Suppressor macrophage (primary cell): Measurements from ENCODE around the gene RBBP8.

Experiments
- DNase-seq, 4 experiments: peaks; one replicate each; pipeline ENCODE4 v3.0.0-alpha.2; 2020 to 2022

RBBP8 gene

DNA sequence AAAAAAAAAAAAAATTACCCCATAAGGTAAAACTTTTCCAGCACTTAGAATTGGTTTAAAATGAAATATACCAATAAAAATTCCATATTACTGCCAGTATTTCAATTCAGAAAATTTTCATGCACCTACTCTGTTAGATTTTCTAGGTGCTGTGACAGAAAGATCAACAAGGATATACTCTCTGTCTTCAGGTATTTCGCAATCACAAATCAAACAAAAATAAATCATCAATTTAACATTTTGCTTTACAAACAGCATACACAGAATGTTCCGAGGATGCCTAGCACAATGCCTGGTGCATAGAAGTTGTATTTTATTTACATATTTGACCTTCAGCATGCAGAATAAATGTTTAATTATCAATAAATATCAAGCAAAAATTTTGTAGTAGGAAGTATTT is 66.5 kb downstream of the RBBP8 start:
- DNase-seq, result no peak

DNA sequence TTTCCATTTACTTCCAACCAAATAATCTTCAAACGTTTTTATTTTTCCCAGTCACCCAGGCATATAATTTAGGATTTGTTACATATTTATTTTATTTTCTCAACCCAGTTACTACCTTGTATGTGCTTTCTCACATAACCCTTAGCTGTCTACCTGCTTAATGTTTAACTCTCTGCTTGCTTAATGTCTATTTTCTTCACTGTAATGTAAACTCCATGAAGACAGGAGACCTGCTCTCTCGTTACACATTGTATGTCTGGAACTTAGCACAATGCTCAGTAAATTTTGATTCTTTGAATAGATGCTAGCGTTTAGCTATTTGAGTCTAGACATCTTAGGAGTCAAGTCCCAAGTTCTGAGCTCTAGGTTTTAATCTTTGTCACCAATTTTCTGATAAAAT is 70.2 kb downstream of the RBBP8 start:
- no peak for DNase-seq

DNA sequence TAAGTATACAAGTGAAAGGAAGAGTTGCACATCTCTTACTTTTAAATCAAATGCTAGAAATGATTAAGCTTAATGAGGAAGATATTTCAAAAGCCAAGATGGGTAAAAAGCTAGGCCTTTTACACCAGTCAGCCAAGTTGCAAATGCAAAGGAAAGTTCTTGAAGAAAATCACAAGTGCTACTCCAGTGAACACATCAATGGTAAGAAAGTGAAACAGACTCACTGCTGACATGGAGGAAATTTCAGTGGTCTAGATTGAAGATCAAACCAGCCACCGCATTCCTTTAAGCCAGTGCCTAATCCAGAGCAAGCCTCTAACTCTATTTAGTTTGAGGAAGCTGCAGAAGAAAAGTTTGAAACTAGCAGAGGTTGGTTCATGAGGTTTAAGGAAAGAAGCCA is 79.1 kb downstream of the RBBP8 start:
- no peak for DNase-seq

DNA sequence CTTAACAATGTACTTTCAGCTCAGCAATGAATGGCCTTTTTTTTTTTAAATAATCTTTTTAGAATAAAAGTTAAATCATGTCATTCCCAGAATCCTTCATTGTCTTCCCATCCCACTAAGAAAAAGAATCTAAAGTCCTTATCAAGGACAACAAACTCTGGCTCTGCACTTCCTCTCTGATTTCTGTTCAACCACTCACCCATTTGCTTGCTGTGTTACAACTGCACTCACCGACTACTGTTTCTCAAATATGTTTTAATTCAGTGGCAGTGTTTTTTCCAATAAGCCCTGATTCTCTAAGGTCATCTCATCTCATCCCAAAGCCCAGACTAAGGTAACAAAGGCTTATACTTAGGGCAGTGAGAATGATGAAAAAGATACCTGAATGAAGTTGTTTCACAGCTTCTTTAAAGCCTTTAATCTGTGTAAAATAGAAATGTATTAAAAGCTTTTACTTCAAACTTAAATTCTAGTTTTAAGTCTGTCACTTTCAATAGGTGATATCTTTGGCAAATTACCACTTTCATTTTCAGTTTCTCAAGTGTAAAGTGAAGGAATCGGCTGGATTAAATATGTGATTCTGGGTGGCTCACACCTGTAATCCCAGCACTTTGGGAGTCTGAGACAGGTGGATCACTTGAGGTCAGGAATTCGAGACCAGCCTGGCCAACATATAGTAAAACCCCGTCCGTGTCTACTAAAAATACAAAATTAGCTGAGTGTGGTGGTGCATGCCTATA is 87.6 kb downstream of the RBBP8 start:
- DNase-seq, result no peak

DNA sequence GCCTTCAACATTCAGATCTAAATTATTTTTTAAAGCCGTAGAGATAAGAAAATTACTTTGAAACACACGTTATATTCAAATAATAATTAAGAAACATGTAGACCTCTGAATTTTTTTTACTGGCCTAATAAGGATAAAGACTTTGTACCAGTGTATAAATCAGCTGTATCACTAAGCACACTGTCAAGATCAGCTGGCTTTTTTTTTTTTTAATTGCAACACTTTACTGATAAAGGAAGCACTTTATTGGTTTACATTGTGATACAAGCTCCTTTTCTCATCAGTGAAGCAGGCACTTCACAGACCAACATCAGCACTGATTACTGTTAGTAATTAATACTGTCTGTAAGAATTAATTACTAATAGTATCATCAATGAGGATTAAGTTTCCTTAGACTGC is 88.5 kb downstream of the RBBP8 start:
- DNase-seq, result no peak

DNA sequence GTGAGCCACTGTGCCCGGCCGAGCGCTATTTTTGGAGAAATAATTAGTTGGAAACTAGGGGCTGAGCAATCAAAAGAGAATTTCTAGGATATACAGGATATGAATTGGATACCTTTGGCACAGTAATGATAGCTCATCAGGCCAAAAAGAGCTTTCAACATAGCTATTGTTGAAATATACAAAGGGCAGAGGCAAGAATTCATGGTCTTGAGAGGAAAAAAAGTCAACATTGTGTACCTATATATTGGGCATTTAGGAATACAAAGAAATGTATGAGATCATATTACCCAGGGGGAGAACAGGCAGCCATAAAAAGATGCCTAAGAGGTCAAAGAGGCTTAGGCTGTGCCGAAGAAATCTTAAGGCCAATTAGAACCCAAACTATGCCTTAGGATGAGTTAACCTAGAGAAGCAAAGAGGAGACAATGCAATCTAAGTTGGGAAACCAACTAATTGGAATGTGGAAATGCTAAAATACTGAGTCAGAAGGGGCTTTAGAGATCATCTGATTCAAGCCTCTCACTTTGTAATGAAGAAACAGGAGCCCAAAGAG is 99.0 kb downstream of the RBBP8 start:
- DNase-seq, result peak in 2 of 4 experiments; percentile 24 to 36

DNA sequence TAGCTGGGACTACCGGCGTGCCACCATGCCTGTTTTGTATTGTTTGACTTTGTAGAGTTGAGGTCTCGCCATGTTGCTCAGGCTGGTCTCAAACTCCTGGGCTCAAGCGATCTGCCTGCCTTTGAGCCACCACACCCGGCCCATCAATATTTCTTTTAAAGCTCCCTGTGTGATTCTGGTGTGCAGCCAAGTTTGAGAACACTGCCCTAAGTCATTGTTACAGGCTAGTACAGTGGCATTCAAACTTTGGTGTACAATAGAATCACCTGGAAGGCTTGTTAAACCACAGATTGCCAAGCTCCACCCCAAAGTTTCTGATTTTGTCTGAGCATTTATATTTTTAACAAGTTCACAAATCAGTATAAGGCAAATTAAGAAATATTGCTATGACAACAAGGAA is 99.9 kb downstream of the RBBP8 start:
- no peak for DNase-seq

DNA sequence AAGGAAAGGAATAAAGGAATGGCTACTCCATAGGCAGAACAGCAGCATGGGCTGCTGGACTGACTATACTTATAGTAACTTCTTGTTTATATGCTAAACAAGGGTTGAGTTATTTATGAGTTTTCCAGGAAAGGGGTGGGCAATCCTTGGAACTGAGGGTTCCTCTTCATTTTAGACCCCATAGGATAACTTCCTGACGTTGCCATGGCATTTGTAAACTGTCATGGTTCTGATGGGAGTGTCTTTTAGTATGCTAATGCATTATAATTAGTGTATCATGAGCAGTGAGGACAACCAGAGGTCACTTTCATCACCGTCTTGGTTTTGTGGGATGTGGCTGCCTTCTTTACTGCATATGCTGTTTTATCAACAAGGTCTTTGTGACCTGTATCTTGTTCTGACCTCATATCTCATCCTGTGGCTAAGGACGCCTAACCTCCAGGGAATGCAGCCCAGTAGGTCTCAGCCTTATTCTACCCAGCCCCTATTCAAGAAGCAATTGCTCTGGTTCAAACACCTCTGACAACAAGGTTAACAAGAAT is 103.6 kb downstream of the RBBP8 start:
- no peak for DNase-seq

DNA sequence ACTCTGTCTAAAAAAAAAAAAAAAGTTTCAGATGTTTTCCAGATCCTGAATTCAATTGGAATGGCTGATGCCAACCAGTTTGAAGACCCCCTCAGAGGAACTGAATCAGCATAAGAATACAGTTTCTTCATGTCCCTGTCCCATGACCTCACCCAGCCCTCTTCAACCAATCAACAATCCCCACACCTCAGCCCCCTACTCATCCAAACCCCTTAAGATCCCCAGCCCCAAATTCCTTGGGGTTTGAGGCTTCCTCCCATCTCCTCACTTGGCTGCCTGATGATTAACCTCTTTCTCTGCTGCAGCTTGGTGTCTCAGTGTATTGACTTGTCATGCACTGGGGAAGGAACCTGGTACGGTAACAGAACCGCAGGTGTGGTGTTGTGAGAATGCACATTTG is 104.5 kb downstream of the RBBP8 start:
- DNase-seq, result no peak

DNA sequence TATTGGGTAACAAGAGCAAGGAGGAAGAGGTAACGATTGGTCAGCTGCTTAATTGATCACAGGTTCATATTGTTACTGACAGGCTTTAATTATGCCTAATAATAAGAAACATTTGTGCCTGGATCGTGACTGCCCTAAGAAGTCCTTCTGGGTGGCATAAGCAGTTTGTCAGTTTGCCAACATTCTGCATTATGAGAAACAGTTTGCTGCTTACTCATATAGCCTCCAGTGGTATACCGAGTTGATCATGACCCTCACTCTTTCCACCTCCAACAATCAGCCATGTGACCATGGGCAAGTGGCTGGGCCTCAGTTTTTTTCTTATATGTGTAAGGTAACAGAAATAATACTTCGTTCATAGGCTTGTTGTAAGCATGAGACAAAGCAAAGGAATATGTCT is 105.6 kb downstream of the RBBP8 start:
- no peak for DNase-seq

DNA sequence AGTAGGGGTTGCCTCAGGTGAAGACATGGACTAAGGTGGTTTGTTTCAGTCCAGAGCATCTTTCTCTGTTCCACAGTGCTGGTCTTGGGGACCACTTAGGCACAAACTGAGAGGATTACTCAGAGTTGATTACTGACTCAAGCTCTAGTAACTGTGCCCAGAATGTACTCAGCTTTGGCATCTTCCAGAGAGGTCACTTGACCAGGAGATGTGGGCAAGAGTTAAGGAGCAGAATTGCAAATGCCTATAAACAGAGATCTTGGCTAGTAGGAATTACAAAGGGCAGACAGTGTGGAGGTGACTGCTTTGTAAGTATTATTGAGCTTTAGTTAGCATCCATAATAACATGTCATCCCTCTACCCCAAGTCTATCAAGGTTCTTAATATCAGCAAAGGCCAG is 109.0 kb downstream of the RBBP8 start:
- no peak for DNase-seq

DNA sequence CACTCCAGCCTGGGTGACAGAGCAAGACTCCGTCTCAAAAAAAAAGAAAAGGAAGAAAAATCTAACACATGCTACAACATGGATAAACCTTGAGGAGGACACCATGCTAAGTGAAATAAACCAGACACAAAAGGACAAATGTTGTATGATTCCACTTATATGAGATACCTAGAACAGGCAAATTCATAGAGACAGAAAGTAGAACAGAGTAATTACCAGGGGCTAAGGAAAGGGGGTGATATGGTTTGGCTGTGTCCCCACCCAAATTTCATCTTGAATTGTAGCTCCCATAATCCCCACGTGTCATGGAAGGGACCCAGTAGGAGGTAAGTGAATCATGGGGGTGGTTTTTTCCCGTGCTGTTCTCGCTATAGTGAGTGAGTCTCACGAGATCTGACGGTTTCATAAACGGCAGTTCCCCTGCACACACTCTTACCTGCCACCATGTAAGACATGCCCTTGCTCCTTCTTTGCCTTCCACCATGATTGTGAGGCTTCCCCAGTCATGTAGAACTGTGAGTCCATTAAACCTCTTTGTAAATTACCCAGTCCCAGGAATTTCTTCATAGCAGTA is 110.8 kb downstream of the RBBP8 start:
- DNase-seq, result no peak

DNA sequence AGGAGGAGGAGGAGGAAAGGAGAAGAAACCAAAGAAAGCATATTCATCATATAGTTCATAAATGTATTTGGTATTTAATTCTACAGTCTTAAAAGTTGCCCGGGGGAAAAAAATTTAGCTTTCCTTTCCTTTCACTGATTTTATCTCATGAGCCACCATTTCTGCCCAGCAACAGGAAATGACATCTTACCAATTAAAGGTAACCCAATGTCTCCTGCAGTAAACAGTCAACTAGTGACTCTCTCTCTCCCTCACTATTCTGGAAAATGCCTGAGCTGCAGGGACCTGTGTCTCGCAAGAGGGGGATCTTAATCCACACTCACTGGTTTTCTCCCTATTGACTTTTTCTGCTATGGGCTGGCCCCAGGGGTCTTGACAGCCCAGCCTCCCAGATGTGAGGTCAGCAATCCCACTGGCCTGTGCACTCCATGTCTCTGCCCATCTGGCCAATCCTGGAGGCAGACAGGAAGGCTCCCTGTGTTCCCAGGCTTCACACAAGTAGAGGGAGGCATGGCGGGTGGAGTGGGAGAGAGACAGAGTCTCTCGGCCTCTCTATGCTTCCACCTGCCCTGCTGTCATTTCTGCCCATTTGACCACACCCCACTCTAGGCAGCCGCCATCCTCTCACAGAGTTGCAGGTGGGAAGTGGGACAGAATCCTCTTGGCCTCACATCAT is 116.7 kb downstream of the RBBP8 start:
- no peak for DNase-seq

DNA sequence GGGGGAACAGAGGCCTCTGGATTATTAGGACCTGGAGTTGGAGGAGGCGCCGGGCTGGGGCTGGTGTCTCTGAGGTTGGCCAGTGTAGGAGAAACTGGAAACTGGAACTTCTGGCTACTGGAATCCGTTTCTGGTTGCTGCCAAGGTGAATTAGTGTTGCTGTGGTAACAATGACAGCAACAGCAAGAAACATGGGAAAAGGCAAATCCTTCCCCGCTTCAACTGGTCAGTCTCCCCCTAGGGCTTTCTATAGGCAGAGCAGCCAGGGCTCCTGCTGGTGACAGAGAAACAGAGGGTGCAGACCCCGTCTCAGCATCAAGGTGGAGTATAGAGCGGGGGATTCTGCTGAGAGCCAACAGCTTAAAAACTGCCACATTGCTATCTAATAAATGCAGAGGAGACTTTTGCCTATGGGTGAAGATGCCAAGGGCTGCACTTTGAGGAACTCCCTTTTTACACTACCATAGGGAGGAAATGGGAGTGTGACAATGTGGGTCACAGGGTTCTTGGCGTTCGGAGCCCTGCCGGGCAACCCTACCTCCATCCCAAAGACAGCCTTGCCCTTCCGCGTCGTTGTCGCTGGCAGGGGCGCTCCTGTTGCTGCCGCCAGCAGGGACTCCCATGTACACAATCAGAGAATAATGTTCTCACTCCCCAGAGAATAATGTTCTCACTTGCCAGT is 120.8 kb downstream of the RBBP8 start:
- DNase-seq, result peak; percentile 49 to 70 (median 60)

DNA sequence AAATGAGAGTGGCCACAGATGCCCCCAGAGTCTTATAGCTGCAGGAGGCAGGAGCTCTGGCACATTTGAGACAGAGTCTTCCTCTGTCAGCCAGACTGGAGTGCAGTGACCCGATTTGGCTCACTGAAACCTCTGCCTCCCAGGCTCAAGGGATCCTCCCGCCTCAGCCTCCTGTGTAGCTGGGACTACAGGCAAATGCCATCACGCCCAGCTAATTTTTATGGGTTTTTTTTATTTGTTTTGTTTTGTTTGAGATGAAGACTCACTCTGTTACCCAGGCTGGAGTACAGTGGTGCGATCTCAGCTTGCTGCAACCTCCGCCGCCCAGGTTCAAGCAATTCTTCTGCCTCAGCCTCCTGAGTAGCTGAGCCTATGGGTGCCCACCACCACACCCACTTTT is 121.4 kb downstream of the RBBP8 start:
- DNase-seq, result no peak

DNA sequence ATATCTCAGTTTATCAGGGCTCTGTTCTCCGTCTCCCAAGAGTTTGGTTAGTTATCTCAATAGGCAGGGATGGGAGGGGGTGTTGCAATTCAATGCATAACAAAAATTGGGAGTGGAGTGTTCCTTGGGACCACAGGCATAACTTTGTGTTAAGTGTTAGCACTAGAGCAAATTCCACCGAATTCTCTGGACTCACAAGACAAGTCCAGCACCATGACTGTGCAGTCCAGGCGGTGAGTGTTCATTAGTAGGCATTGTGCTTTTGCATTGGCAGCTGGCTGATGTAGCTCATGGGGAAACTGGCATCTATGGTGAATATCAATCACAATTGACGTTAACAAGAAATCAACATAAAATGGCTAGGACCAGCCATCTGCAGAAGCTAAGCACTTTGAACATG is 123.2 kb downstream of the RBBP8 start:
- no peak for DNase-seq

DNA sequence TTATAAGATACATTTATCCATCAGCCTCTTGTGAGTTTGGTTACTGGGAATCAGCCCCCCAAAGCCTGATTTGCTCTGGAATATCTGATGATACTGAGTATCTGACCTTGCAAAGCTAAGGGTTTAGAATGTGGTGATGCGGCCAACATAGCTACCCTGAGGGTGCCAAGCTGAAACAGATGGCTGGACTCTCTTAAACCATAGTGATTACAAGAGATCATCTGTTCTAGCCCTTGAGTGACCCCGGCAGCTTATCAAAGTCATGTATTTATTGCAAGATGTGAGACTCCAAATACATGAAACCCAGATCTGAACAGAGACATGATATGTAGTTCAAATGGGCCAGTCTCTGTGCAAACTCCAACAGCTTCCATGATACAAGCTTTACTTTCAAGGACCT is 124.0 kb downstream of the RBBP8 start:
- no peak for DNase-seq

DNA sequence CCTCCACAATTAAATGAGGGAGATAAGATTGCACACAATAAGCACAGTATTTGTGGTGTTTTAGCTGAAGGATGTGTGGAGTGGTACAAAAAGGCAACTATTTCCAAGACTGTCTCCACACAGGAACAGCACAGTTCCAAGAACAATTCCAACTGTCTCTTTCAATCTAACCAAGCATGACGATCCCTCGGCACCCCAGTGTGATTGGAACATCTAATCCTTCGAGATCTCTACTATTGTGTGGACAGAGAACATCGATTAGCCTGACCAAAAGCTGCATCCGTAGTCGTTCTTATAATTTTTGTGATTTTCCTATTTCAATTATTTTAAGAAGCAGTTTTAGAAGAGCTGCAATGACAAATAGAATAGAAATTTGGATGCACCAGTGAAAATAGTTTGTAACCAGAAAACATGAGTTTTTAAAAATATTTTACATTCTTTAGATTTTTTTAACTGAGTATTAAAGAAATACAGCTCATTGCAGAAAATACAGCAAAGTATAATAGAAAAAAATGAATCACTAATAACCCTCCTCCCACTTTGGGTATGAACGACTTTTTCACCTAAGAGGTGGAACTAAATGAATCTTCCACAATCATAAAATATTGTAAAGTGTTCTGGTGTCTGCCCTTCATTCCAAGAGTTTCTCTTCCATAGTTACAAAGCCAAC is 125.8 kb downstream of the RBBP8 start:
- DNase-seq, result no peak

DNA sequence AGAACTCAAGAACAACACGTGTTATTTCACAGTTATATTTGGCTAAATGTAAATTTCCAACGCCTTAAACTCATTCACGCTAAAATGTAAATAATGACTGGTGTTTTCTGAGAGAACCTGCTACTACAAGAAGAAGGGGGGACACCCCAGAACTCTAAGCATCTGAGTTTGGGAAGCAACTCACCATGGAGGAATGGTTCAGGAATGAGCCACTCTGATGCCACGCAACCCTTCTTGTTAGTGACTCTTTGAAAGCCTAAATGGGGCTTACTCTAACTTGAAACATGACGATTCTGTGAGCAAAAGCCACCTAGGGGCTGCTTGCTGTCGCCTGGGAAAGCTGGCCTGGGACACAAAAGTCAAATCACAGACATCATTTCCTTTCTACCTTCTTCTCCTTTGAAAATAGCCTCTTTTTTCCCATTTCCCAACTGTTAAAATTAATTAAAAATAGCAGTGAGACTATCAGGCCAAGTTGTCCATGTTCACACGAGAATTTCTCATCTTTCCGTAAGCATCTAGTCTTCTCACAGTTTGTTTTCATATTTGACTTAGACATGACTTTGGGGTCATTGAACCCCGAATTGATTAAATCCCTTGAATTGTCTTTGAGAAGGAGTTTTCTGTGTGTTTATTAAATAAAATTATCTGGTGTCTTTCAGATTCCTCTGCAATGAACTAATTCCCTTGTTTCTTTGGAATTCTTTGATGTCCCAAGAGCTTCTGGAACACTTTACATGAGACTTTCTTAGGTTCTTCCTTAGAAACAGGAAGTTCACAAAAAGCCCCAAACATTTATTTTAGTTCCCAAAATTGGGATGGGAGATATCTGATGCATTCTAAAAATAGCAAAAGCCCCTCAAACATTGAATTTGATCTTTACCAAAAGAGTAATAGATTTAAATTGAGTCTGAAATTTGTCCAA is 126.7 kb downstream of the RBBP8 start:
- peak in 2 of 4 experiments; percentile 18 to 36 for DNase-seq

DNA sequence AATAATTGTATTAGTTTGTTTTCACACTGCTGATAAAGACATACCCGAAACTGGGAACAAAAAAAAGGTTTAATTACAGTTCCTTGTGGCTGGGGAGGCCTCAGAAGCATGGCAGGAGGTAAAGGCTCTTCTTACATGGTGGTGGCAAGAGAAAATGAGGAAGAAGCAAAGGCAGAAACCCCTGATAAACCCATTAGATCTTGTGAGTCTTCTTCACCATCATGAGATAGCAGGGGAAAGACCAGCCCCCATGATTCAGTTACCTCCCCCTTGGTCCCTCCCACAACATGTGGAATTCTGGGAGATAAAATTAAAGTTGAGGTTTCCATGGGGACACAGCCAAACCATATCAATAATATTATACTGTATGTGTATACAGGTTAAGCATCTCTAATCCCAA is 128.9 kb downstream of the RBBP8 start:
- peak; percentile 23 to 56 (median 39) for DNase-seq

DNA sequence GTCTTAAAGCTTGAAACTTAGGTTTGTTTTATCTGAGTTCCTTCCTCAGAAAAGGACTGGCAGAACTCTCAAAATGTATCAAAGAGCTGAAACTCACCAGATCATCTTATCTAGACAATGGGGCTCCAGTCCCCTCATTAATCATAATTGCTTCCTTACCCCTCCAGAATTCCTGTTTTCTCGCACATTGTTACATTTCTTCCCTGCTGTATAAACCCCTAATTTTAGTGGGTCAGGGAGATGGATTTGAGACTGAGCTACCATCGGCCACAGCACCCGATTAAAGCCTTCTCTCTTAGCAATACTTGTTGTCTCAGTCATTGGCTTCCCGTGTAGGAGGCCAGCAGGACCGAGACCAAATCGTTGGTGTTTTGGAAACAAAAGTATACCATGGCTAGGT is 130.4 kb downstream of the RBBP8 start:
- no peak for DNase-seq
